Astrocyte (in vitro differentiated cells and primary cell): Measurements from ENCODE around the gene GCLM. TPM values are rescaled to one million over a fixed set of nuclear protein-coding genes. Genes with fewer than 3 reads are reported as not detected.

ENCODE experiments used
- DNase-seq: peaks from one replicate; pipeline ENCODE4 v3.0.0-alpha.2; 2010; ENCODE audit warnings: low read depth
- FAIRE-seq: peaks from 2 replicates; lab custom pipeline; 2011; peaks lifted over from hg19 to GRCh38; lab: Jason Lieb, UNC
- H2AFZ ChIP-seq: 2 replicates; pipeline ENCODE4 v1.6.0; 2012; ENCODE audit warnings: low read depth, low read length, inconsistent platforms
- H3K27ac ChIP-seq: 2 replicates; pipeline ENCODE4 v1.5.1; 2011; ENCODE audit warnings: low read depth, low read length, inconsistent platforms
- H3K27me3 ChIP-seq: 2 replicates; pipeline ENCODE4 v1.6.0; 2011; ENCODE audit warnings: low read length, inconsistent platforms; ENCODE audit not compliant: insufficient read depth
- H3K36me3 ChIP-seq: 2 replicates; pipeline ENCODE4 v1.5.1; 2011; ENCODE audit warnings: low read length, inconsistent platforms; ENCODE audit not compliant: insufficient read depth
- H3K4me1 ChIP-seq: 2 replicates; pipeline ENCODE4 v1.5.1; 2011; ENCODE audit warnings: low read length, inconsistent platforms; ENCODE audit not compliant: insufficient read depth
- H3K4me2 ChIP-seq: 2 replicates; pipeline ENCODE4 v1.6.0; 2012; ENCODE audit warnings: low read length, inconsistent platforms
- H3K4me3 ChIP-seq: 2 replicates; pipeline ENCODE4 v1.5.1; 2011; ENCODE audit warnings: low read depth, mild to moderate bottlenecking, low read length, inconsistent platforms; ENCODE audit not compliant: insufficient read depth
- H3K79me2 ChIP-seq: 2 replicates; pipeline ENCODE4 v1.6.0; 2012; ENCODE audit warnings: mild to moderate bottlenecking, low read length, inconsistent platforms; ENCODE audit not compliant: insufficient read depth
- H3K9ac ChIP-seq: 2 replicates; pipeline ENCODE4 v1.6.0; 2012; ENCODE audit warnings: mild to moderate bottlenecking, low read length, inconsistent platforms
- H3K9me3 ChIP-seq: 2 replicates; pipeline ENCODE4 v1.5.1; 2012; ENCODE audit warnings: low read depth, mild to moderate bottlenecking, low read length, inconsistent platforms; ENCODE audit not compliant: insufficient read depth
- H4K20me1 ChIP-seq: 2 replicates; pipeline ENCODE4 v1.6.0; 2012; ENCODE audit warnings: low read length, inconsistent platforms; ENCODE audit not compliant: insufficient read depth
- H3K27ac Mint-ChIP-seq: one replicate; pipeline ENCODE4 v1.8.0; 2021; ENCODE audit warnings: mild to moderate bottlenecking, mixed read lengths; ENCODE audit not compliant: unreplicated experiment
- H3K27me3 Mint-ChIP-seq: one replicate; pipeline ENCODE4 v1.8.0; 2021; ENCODE audit warnings: low read depth, mixed read lengths; ENCODE audit not compliant: unreplicated experiment
- H3K36me3 Mint-ChIP-seq: one replicate; pipeline ENCODE4 v1.8.0; 2021; ENCODE audit warnings: low read depth, mixed read lengths; ENCODE audit not compliant: unreplicated experiment
- H3K4me1 Mint-ChIP-seq: one replicate; pipeline ENCODE4 v1.8.0; 2021; ENCODE audit warnings: low read depth, mixed read lengths; ENCODE audit not compliant: unreplicated experiment
- H3K4me3 Mint-ChIP-seq: one replicate; pipeline ENCODE4 v1.8.0; 2021; ENCODE audit warnings: mild to moderate bottlenecking, moderate library complexity, mixed read lengths; ENCODE audit not compliant: unreplicated experiment
- H3K9me3 Mint-ChIP-seq: one replicate; pipeline ENCODE4 v1.8.0; 2021; ENCODE audit warnings: mild to moderate bottlenecking, mixed read lengths; ENCODE audit not compliant: unreplicated experiment
- EZH2 ChIP-seq: IDR thresholded peaks from 2 replicates; pipeline ENCODE4 v1.6.1; 2012; ENCODE audit warnings: mild to moderate bottlenecking, low read length, inconsistent platforms; ENCODE audit not compliant: insufficient read depth
- total RNA-seq: library from RNA; stranded (reverse); gene quantifications from 2 replicates; pipeline ENCODE4 v1.2.1, GENCODE V29; 2021
- TF ChIP-seq, protein P1 (sequence below): IDR thresholded peaks from 2 replicates; pipeline ENCODE4 v1.5.1; 2011; ENCODE audit warnings: low read depth, mild to moderate bottlenecking, inconsistent platforms, low read length, moderate library complexity; ENCODE audit not compliant: insufficient read depth

Gene GCLM
- total RNA-seq, 1 donor from 2014 or later = 27.5 TPM

GRCh38 chr1:93880731-93881130 is 28.5 kb downstream of the GCLM start:
- Histone ChIP-seq H3K4me1 (peaks cover 8% of the 10 kb centered on the region), H3K27me3 (no peaks in the 10 kb centered on the region), H4K20me1 (peaks cover 16% of the 10 kb centered on the region), H3K27ac (no peak overlapping the region), H3K4me2 (no peak overlapping the region), H3K79me2 (peaks cover 33% of the 10 kb centered on the region), H3K9me3 (no peaks in the 10 kb centered on the region), H3K4me3 (no peak overlapping the region), H3K36me3 (peaks cover 21% of the 10 kb centered on the region), H2AFZ (no peak overlapping the region), H3K9ac (no peak overlapping the region)
- Mint-ChIP-seq H3K4me1 (peaks cover 3% of the 10 kb centered on the region), H3K27me3 (no peaks in the 10 kb centered on the region), H3K36me3 (peaks cover 2% of the 10 kb centered on the region), H3K4me3 (peak overlapping the region; percentile 34), H3K27ac (no peak overlapping the region), H3K9me3 (no peaks in the 10 kb centered on the region)
- DNase-seq (peak; percentile 55), FAIRE-seq (no peak)
- no peak for TF ChIP-seq EZH2
- TF ChIP-seq, protein P1, sequence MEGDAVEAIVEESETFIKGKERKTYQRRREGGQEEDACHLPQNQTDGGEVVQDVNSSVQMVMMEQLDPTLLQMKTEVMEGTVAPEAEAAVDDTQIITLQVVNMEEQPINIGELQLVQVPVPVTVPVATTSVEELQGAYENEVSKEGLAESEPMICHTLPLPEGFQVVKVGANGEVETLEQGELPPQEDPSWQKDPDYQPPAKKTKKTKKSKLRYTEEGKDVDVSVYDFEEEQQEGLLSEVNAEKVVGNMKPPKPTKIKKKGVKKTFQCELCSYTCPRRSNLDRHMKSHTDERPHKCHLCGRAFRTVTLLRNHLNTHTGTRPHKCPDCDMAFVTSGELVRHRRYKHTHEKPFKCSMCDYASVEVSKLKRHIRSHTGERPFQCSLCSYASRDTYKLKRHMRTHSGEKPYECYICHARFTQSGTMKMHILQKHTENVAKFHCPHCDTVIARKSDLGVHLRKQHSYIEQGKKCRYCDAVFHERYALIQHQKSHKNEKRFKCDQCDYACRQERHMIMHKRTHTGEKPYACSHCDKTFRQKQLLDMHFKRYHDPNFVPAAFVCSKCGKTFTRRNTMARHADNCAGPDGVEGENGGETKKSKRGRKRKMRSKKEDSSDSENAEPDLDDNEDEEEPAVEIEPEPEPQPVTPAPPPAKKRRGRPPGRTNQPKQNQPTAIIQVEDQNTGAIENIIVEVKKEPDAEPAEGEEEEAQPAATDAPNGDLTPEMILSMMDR = no peak

GRCh38 chr1:93878889-93879586 is 30.2 kb downstream of the GCLM start, which contains the start of gene DNTTIP2:
TSS of gene DNTTIP2 (minus strand) at chr1:93879206. CDS start at chr1:93879148, 58 bp downstream.
- Mint-ChIP-seq H3K36me3 (peaks cover 2% of the 10 kb centered on the region), H3K4me3 (peak within 1 kb of the TSS; percentile 97), H3K27ac (peak within 1 kb of the TSS; percentile 97), H3K27me3 (no peaks in the 10 kb centered on the region), H3K4me1 (peaks cover 3% of the 10 kb centered on the region), H3K9me3 (no peaks in the 10 kb centered on the region)
- FAIRE-seq = no peak
- H3K27me3 ChIP-seq = no peaks in the 10 kb centered on the region
- DNase-seq = peak; percentile 81
- peaks cover 44% of the 10 kb centered on the region for H3K79me2 ChIP-seq
- H3K27ac ChIP-seq = peak within 1 kb of the TSS; percentile 92
- H3K9me3 ChIP-seq = no peaks in the 10 kb centered on the region
- TF ChIP-seq, protein P1 = no peak
- TF ChIP-seq EZH2 = no peak
- H3K36me3 ChIP-seq = peaks cover 37% of the 10 kb centered on the region
- H3K4me1 ChIP-seq = peaks cover 8% of the 10 kb centered on the region
- peak within 1 kb of the TSS; percentile 99 for H3K4me2 ChIP-seq
- H2AFZ ChIP-seq = peak within 1 kb of the TSS; percentile 89
- H4K20me1 ChIP-seq = peaks cover 32% of the 10 kb centered on the region
- peak within 1 kb of the TSS; percentile 99 for H3K9ac ChIP-seq
- peak within 1 kb of the TSS; percentile 99 for H3K4me3 ChIP-seq

- peak; percentile 18 for DNase-seq
- Histone ChIP-seq H4K20me1 (peaks cover 37% of the 10 kb centered on the region), H3K79me2 (peaks cover 44% of the 10 kb centered on the region), H3K4me2 (peak overlapping the region; percentile 99), H3K4me3 (peak overlapping the region; percentile 99), H2AFZ (peak overlapping the region; percentile 89), H3K4me1 (peaks cover 8% of the 10 kb centered on the region), H3K9ac (peak overlapping the region; percentile 99), H3K36me3 (peaks cover 39% of the 10 kb centered on the region), H3K9me3 (no peaks in the 10 kb centered on the region), H3K27ac (peak overlapping the region; percentile 92), H3K27me3 (no peaks in the 10 kb centered on the region)
- Mint-ChIP-seq H3K27ac (peak overlapping the region; percentile 97), H3K27me3 (no peaks in the 10 kb centered on the region), H3K4me1 (peaks cover 3% of the 10 kb centered on the region), H3K9me3 (no peaks in the 10 kb centered on the region), H3K36me3 (peaks cover 2% of the 10 kb centered on the region), H3K4me3 (peak overlapping the region; percentile 97)
- no peak for TF ChIP-seq EZH2
- TF ChIP-seq, protein P1 = no peak
- FAIRE-seq = no peak
Measured at GRCh38 chr1:93878501-93878888, 30.7 kb downstream of the GCLM start.
